DOHH2 (cell line): ENCODE results near the gene UCHL3.

ENCODE experiments used
- H3F3A ChIP-seq: fragments of 200-600 bp; sonication (generic), shearing (Covaris generic); 2 replicates; pipeline ENCODE4 v1.6.0; 2016; ENCODE audit warnings: antibody characterized with exemption, mild to moderate bottlenecking; ENCODE audit not compliant: control insufficient read depth, insufficient read depth
- H3K27ac ChIP-seq: fragments of 200-600 bp; sonication (generic); 2 replicates; pipeline ENCODE4 v1.5.1; 2014; ENCODE audit warnings: low read depth, mild to moderate bottlenecking, low read length, moderate library complexity
- H3K27me3 ChIP-seq: fragments of 200-600 bp; sonication (generic); 2 replicates; pipeline ENCODE4 v1.6.1; 2014; ENCODE audit warnings: mild to moderate bottlenecking, low read length, mixed read lengths; ENCODE audit not compliant: control insufficient read depth
- H3K36me3 ChIP-seq: fragments of 200-600 bp; sonication (generic); 2 replicates; pipeline ENCODE4 v1.6.1; 2014; ENCODE audit warnings: mild to moderate bottlenecking, low read length, moderate library complexity, mixed read lengths; ENCODE audit not compliant: control insufficient read depth
- H3K4me1 ChIP-seq: fragments of 200-600 bp; sonication (generic); 2 replicates; pipeline ENCODE4 v1.6.1; 2014; ENCODE audit warnings: mild to moderate bottlenecking, low read length, mixed read lengths; ENCODE audit not compliant: control insufficient read depth
- H3K4me2 ChIP-seq: fragments of 200-600 bp; sonication (generic); 2 replicates; pipeline ENCODE4 v1.6.0; 2014; ENCODE audit warnings: mild to moderate bottlenecking, low read length, moderate library complexity
- H3K4me3 ChIP-seq: fragments of 200-600 bp; sonication (generic); 2 replicates; pipeline ENCODE4 v1.5.1; 2014; ENCODE audit warnings: mild to moderate bottlenecking, low read length, mixed read lengths
- H3K79me2 ChIP-seq: fragments of 200-600 bp; sonication (generic); 2 replicates; pipeline ENCODE4 v1.6.1; 2014; ENCODE audit warnings: mild to moderate bottlenecking, low read length, mixed read lengths; ENCODE audit not compliant: control insufficient read depth
- H3K9me2 ChIP-seq: fragments of 200-600 bp; sonication (generic); replicated peaks from 2 replicates; pipeline ENCODE4 v1.6.1; 2014; ENCODE audit warnings: mild to moderate bottlenecking, low read length, mixed read lengths; ENCODE audit not compliant: control insufficient read depth
- H3K9me3 ChIP-seq: fragments of 200-600 bp; sonication (generic); 2 replicates; pipeline ENCODE4 v1.6.1; 2014; ENCODE audit warnings: antibody characterized with exemption, low read length, mixed read lengths; ENCODE audit not compliant: control insufficient read depth, insufficient read depth
- H4K20me1 ChIP-seq: fragments of 200-600 bp; sonication (generic); 2 replicates; pipeline ENCODE4 v1.6.0; 2014; ENCODE audit warnings: low read depth, mild to moderate bottlenecking, antibody characterized with exemption, low read length, moderate library complexity; ENCODE audit not compliant: control insufficient read depth, insufficient read depth
- CTCF ChIP-seq: fragments of 200-600 bp; sonication (generic); IDR thresholded peaks from one replicate; pipeline ENCODE4 v1.5.1; 2014; ENCODE audit warnings: antibody characterized with exemption, mild to moderate bottlenecking, low read depth, low read length; ENCODE audit not compliant: poor library complexity, severe bottlenecking
- EZH2phosphoT487 ChIP-seq: fragments of 200-600 bp; sonication (generic); IDR thresholded peaks from 2 replicates; pipeline ENCODE4 v1.6.1; 2017; ENCODE audit warnings: borderline replicate concordance, mild to moderate bottlenecking, antibody characterized with exemption, low read length, moderate library complexity, mixed read lengths

The UCHL3 gene

GRCh38 chr13:75617230-75617629 is 67.6 kb downstream of the UCHL3 start:
- Histone ChIP-seq H3K27ac (no peak overlapping the region), H3K4me3 (no peak overlapping the region), H3K4me1 (no peaks in the 10 kb centered on the region), H3K9me2 (no peaks in the 10 kb centered on the region), H4K20me1 (no peaks in the 10 kb centered on the region), H3K36me3 (no peaks in the 10 kb centered on the region; the same call in 1 of the 2 replicates), H3K9me3 (no peaks in the 10 kb centered on the region), H3K27me3 (no peaks in the 10 kb centered on the region), H3F3A (peaks cover 2% of the 10 kb centered on the region; the same call in 1 of the 2 replicates), H3K4me2 (no peak overlapping the region), H3K79me2 (no peaks in the 10 kb centered on the region)
- TF ChIP-seq CTCF (no peak), EZH2phosphoT487 (no peak)

- TF ChIP-seq EZH2phosphoT487: no peak
- no peak for TF ChIP-seq CTCF
- H3K79me2 ChIP-seq: no peaks in the 10 kb centered on the region
- no peak overlapping the region for H3K4me3 ChIP-seq
Measured at GRCh38 chr13:75618308-75618707, 68.7 kb downstream of the UCHL3 start.

GRCh38 chr13:75620020-75620419 is 70.4 kb downstream of the UCHL3 start:
- TF ChIP-seq EZH2phosphoT487: no peak
- TF ChIP-seq CTCF: no peak
- Histone ChIP-seq H3K9me3 (no peaks in the 10 kb centered on the region), H3K4me2 (no peak overlapping the region), H3K79me2 (no peaks in the 10 kb centered on the region), H3K27me3 (no peaks in the 10 kb centered on the region), H4K20me1 (no peaks in the 10 kb centered on the region), H3K4me3 (no peak overlapping the region), H3K27ac (no peak overlapping the region), H3K9me2 (no peaks in the 10 kb centered on the region), H3F3A (peaks cover 2% of the 10 kb centered on the region; the same call in 1 of the 2 replicates), H3K4me1 (no peaks in the 10 kb centered on the region), H3K36me3 (no peaks in the 10 kb centered on the region; the same call in 1 of the 2 replicates)

More at GRCh38 chr13:75618308-75618707, 68.7 kb downstream of the UCHL3 start:
- Histone ChIP-seq H3K4me2 (no peak overlapping the region), H3K9me2 (no peaks in the 10 kb centered on the region), H3K36me3 (no peaks in the 10 kb centered on the region; the same call in 1 of the 2 replicates), H3K4me1 (no peaks in the 10 kb centered on the region), H3K27ac (no peak overlapping the region), H3K27me3 (no peaks in the 10 kb centered on the region), H3F3A (peaks cover 2% of the 10 kb centered on the region; the same call in 1 of the 2 replicates), H4K20me1 (no peaks in the 10 kb centered on the region), H3K9me3 (no peaks in the 10 kb centered on the region)
